MM.1S (cell line): ENCODE results near the gene PHF19.

Experiments used
- CTCF ChIP-seq: fragments of 300-600 bp; sonication (generic); IDR thresholded peaks from 2 replicates; pipeline ENCODE4 v1.5.1; 2016; ENCODE audit warnings: antibody characterized with exemption, low read length, mixed read lengths
- EZH2phosphoT487 ChIP-seq: fragments of 300-600 bp; sonication (generic); IDR thresholded peaks from 2 replicates; pipeline ENCODE4 v1.6.1; 2018; ENCODE audit warnings: antibody characterized with exemption, low read length

GRCh38 chr9:120876842-120877240, at the start of gene PHF19:
- TF ChIP-seq EZH2phosphoT487 (no peak), CTCF (no peak)
